Calu3 (cell line): ENCODE data around the gene C14orf93. TPM values are rescaled to one million over a fixed set of nuclear protein-coding genes. Genes with fewer than 3 reads are reported as not detected.

Experiments
- BruUV-seq: library from RNA; stranded (reverse); fragments of 400-500 nt; replicated peaks from 2 replicates; lab custom pipeline; 2021; lab: Mats Ljungman, UMichigan
- CTCF ChIA-PET: fragments of 300-600 bp; sonication (Branson Sonifier 250); formaldehyde crosslinking; loops from one replicate; lab custom pipeline; 2022; ENCODE audit warnings: antibody characterized with exemption; lab: Charles Lee
- DNase-seq: peaks from one replicate; pipeline ENCODE4 v3.0.0; 2022
- H3K27ac Mint-ChIP-seq: one replicate; pipeline ENCODE4 v1.8.0; 2022; ENCODE audit warnings: mixed read lengths; ENCODE audit not compliant: unreplicated experiment
- H3K27me3 Mint-ChIP-seq: one replicate; pipeline ENCODE4 v1.8.0; 2022; ENCODE audit warnings: mixed read lengths; ENCODE audit not compliant: unreplicated experiment
- H3K36me3 Mint-ChIP-seq: one replicate; pipeline ENCODE4 v1.8.0; 2022; ENCODE audit warnings: mild to moderate bottlenecking, moderate library complexity, mixed read lengths; ENCODE audit not compliant: insufficient read depth, unreplicated experiment
- H3K4me1 Mint-ChIP-seq: one replicate; pipeline ENCODE4 v1.8.0; 2022; ENCODE audit warnings: mild to moderate bottlenecking, low read depth, mixed read lengths; ENCODE audit not compliant: unreplicated experiment
- H3K4me3 Mint-ChIP-seq: one replicate; pipeline ENCODE4 v1.8.0; 2022; ENCODE audit warnings: mild to moderate bottlenecking, low read depth, moderate library complexity, mixed read lengths; ENCODE audit not compliant: unreplicated experiment
- H3K9me3 Mint-ChIP-seq: one replicate; pipeline ENCODE4 v1.8.0; 2022; ENCODE audit warnings: low read depth, mixed read lengths; ENCODE audit not compliant: unreplicated experiment
- CTCF ChIP-seq: fragments of 200-600 bp; IDR thresholded peaks from one replicate; pipeline ENCODE4 v1.8.0; 2022; ENCODE audit warnings: antibody characterized with exemption; ENCODE audit not compliant: unreplicated experiment
- intact Hi-C: fragments of 100-400 bp; cut with micrococcal nuclease; formaldehyde crosslinking; loops from one replicate; pipeline ENCODE4 v1.10.0; 2022; ENCODE audit not compliant: unreplicated experiment
- total RNA-seq: library from RNA; stranded (reverse); gene quantifications from 2 replicates; pipeline ENCODE4 v1.2.3, GENCODE V29; 2022

C14orf93 gene
- total RNA-seq, 1 experiment from 2014 or later: 9.6 TPM

GRCh38 chr14:22998329-22999012 lies 11.5 kb downstream of the C14orf93 start:
- Mint-ChIP-seq H3K9me3 (no peaks in the 10 kb centered on the region), H3K36me3 (peaks cover 5% of the 10 kb centered on the region), H3K27ac (no peak overlapping the region), H3K4me3 (no peak overlapping the region), H3K4me1 (no peaks in the 10 kb centered on the region), H3K27me3 (no peaks in the 10 kb centered on the region)
- no peak for TF ChIP-seq CTCF
- no TSS peak for BruUV-seq
- intact Hi-C loops: no loop called here
- DNase-seq: no peak
- CTCF ChIA-PET: no interaction called here

GRCh38 chr14:22997676-22998323 lies 12.1 kb downstream of the C14orf93 start:
- no peaks in the 10 kb centered on the region for H3K27me3 Mint-ChIP-seq
- CTCF ChIA-PET: interaction anchor here (0.9 kb wide), 1 partner anchor 11 kb away, joined by 4 read pairs; no protein-coding TSS in a partner anchor
- no peak for DNase-seq
- no peak for TF ChIP-seq CTCF
- H3K27ac Mint-ChIP-seq: no peak overlapping the region
- peaks cover 5% of the 10 kb centered on the region for H3K36me3 Mint-ChIP-seq
- no peaks in the 10 kb centered on the region for H3K4me1 Mint-ChIP-seq
- no peaks in the 10 kb centered on the region for H3K9me3 Mint-ChIP-seq
- no peak overlapping the region for H3K4me3 Mint-ChIP-seq
- BruUV-seq: no TSS peak
- intact Hi-C loops: no loop called here

- no peak for TF ChIP-seq CTCF
- no peaks in the 10 kb centered on the region for H3K4me1 Mint-ChIP-seq
- no TSS peak for BruUV-seq
- no peaks in the 10 kb centered on the region for H3K27me3 Mint-ChIP-seq
- H3K4me3 Mint-ChIP-seq: no peak overlapping the region
- intact Hi-C loops: no loop called here
- H3K27ac Mint-ChIP-seq: no peak overlapping the region
- no peak for DNase-seq
- no peaks in the 10 kb centered on the region for H3K9me3 Mint-ChIP-seq
- H3K36me3 Mint-ChIP-seq: peaks cover 5% of the 10 kb centered on the region
- CTCF ChIA-PET: interaction anchor here (0.9 to 3.8 kb wide), 2 partner anchors 10 to 11 kb away, joined by 4 to 28 read pairs; no protein-coding TSS in a partner anchor
Observed at GRCh38 chr14:22996768-22997654, 12.9 kb downstream of the C14orf93 start.

GRCh38 chr14:22995889-22996625 lies 13.9 kb downstream of the C14orf93 start:
- H3K4me1 Mint-ChIP-seq: no peaks in the 10 kb centered on the region
- TF ChIP-seq CTCF: no peak
- H3K27me3 Mint-ChIP-seq: no peaks in the 10 kb centered on the region
- no peak for DNase-seq
- no TSS peak for BruUV-seq
- H3K36me3 Mint-ChIP-seq: peaks cover 11% of the 10 kb centered on the region
- intact Hi-C loops: no loop called here
- H3K9me3 Mint-ChIP-seq: no peaks in the 10 kb centered on the region
- no peak overlapping the region for H3K4me3 Mint-ChIP-seq
- H3K27ac Mint-ChIP-seq: no peak overlapping the region
- CTCF ChIA-PET: interaction anchor here (1.2 to 3.8 kb wide), 4 partner anchors 10 to 62 kb away, joined by 3 to 28 read pairs (median 16); partner anchors contain the start of gene HAUS4
